Activated T-cell treated with anti-CD3 and anti-CD28 coated beads, Interleukin-2, amount 50 U/mL, for 24 hours (primary cell): ENCODE data around the gene CFAP99.
A peak's percentile ranks its signal among the peaks of the same experiment; 100 is the strongest.

Source experiments
- DNase-seq: peaks from one replicate; pipeline ENCODE4 v3.0.0-alpha.2; 2020
- H3K27ac Mint-ChIP-seq: 2 replicates; pipeline ENCODE4 v1.8.0; 2020; ENCODE audit warnings: mild to moderate bottlenecking, mixed read lengths
- H3K27me3 Mint-ChIP-seq: 2 replicates; pipeline ENCODE4 v1.8.0; 2020; ENCODE audit warnings: mixed read lengths
- H3K36me3 Mint-ChIP-seq: 2 replicates; pipeline ENCODE4 v1.8.0; 2020; ENCODE audit warnings: low read depth, mixed read lengths
- H3K4me1 Mint-ChIP-seq: 2 replicates; pipeline ENCODE4 v1.8.0; 2020; ENCODE audit warnings: low read depth, mixed read lengths
- H3K4me3 Mint-ChIP-seq: 2 replicates; pipeline ENCODE4 v1.8.0; 2020; ENCODE audit warnings: mild to moderate bottlenecking, moderate library complexity, mixed read lengths
- H3K9me3 Mint-ChIP-seq: 2 replicates; pipeline ENCODE4 v1.8.0; 2020; ENCODE audit warnings: mixed read lengths

CFAP99 gene

GRCh38 chr4:2385516-2385915 lies 33.2 kb upstream of the CFAP99 start:
- DNase-seq = no peak
- Mint-ChIP-seq H3K4me1 (peaks cover 15% of the 10 kb centered on the region), H3K27ac (no peak overlapping the region)

GRCh38 chr4:2386717-2387116 lies 32.0 kb upstream of the CFAP99 start:
- Mint-ChIP-seq H3K4me1 (peaks cover 20% of the 10 kb centered on the region), H3K27ac (no peak overlapping the region), H3K9me3 (no peaks in the 10 kb centered on the region), H3K36me3 (no peaks in the 10 kb centered on the region), H3K27me3 (no peaks in the 10 kb centered on the region), H3K4me3 (no peak overlapping the region)
- DNase-seq = no peak

More at GRCh38 chr4:2385516-2385915, 33.2 kb upstream of the CFAP99 start:
- Mint-ChIP-seq H3K27me3 (no peaks in the 10 kb centered on the region), H3K9me3 (peaks cover 3% of the 10 kb centered on the region), H3K4me3 (no peak overlapping the region), H3K36me3 (no peaks in the 10 kb centered on the region)

- no peaks in the 10 kb centered on the region for H3K27me3 Mint-ChIP-seq
- no peak overlapping the region for H3K27ac Mint-ChIP-seq
- no peak overlapping the region for H3K4me3 Mint-ChIP-seq
- peaks cover 20% of the 10 kb centered on the region for H3K4me1 Mint-ChIP-seq
- H3K36me3 Mint-ChIP-seq = no peaks in the 10 kb centered on the region
- DNase-seq = no peak
- H3K9me3 Mint-ChIP-seq = no peaks in the 10 kb centered on the region
These were observed 31.5 kb upstream of the CFAP99 start for GRCh38 chr4:2387218-2387617.

- Mint-ChIP-seq H3K36me3 (no peaks in the 10 kb centered on the region), H3K4me3 (no peak overlapping the region), H3K27ac (no peak overlapping the region), H3K27me3 (no peaks in the 10 kb centered on the region), H3K4me1 (peaks cover 16% of the 10 kb centered on the region), H3K9me3 (no peaks in the 10 kb centered on the region)
- DNase-seq = no peak
These were observed 30.9 kb upstream of the CFAP99 start for GRCh38 chr4:2387829-2388228.

GRCh38 chr4:2388429-2389182 lies 30.1 kb upstream of the CFAP99 start:
- DNase-seq = no peak
- Mint-ChIP-seq H3K9me3 (no peaks in the 10 kb centered on the region), H3K27ac (no peak overlapping the region), H3K4me3 (no peak overlapping the region), H3K36me3 (no peaks in the 10 kb centered on the region), H3K27me3 (no peaks in the 10 kb centered on the region), H3K4me1 (peaks cover 14% of the 10 kb centered on the region)

GRCh38 chr4:2389691-2390090 lies 29.1 kb upstream of the CFAP99 start:
- Mint-ChIP-seq H3K27ac (no peak overlapping the region), H3K36me3 (no peaks in the 10 kb centered on the region), H3K4me3 (no peak overlapping the region), H3K4me1 (peaks cover 23% of the 10 kb centered on the region), H3K27me3 (no peaks in the 10 kb centered on the region), H3K9me3 (no peaks in the 10 kb centered on the region)
- DNase-seq = no peak

GRCh38 chr4:2390146-2390545 lies 28.6 kb upstream of the CFAP99 start:
- Mint-ChIP-seq H3K9me3 (no peaks in the 10 kb centered on the region), H3K36me3 (no peaks in the 10 kb centered on the region), H3K4me3 (no peak overlapping the region), H3K27me3 (no peaks in the 10 kb centered on the region), H3K27ac (no peak overlapping the region), H3K4me1 (peaks cover 27% of the 10 kb centered on the region)
- no peak for DNase-seq

- no peaks in the 10 kb centered on the region for H3K27me3 Mint-ChIP-seq
- H3K27ac Mint-ChIP-seq = no peak overlapping the region
- no peak for DNase-seq
- H3K4me3 Mint-ChIP-seq = no peak overlapping the region
- no peaks in the 10 kb centered on the region for H3K9me3 Mint-ChIP-seq
- H3K4me1 Mint-ChIP-seq = peaks cover 27% of the 10 kb centered on the region
- no peaks in the 10 kb centered on the region for H3K36me3 Mint-ChIP-seq
These were observed 27.9 kb upstream of the CFAP99 start for GRCh38 chr4:2390784-2391421.

GRCh38 chr4:2393353-2394270 lies 25.1 kb upstream of the CFAP99 start:
- H3K4me1 Mint-ChIP-seq = peaks cover 27% of the 10 kb centered on the region
- H3K36me3 Mint-ChIP-seq = no peaks in the 10 kb centered on the region
- peak; percentile 37 for DNase-seq
- H3K4me3 Mint-ChIP-seq = peak overlapping the region; percentile 39
- H3K27me3 Mint-ChIP-seq = no peaks in the 10 kb centered on the region
- no peak overlapping the region for H3K27ac Mint-ChIP-seq
- no peaks in the 10 kb centered on the region for H3K9me3 Mint-ChIP-seq

GRCh38 chr4:2394528-2394927 lies 24.2 kb upstream of the CFAP99 start:
- Mint-ChIP-seq H3K27me3 (no peaks in the 10 kb centered on the region), H3K9me3 (no peaks in the 10 kb centered on the region), H3K27ac (no peak overlapping the region), H3K36me3 (no peaks in the 10 kb centered on the region), H3K4me3 (no peak overlapping the region), H3K4me1 (peaks cover 27% of the 10 kb centered on the region)
- no peak for DNase-seq

GRCh38 chr4:2395038-2395437 lies 23.7 kb upstream of the CFAP99 start:
- H3K27me3 Mint-ChIP-seq = no peaks in the 10 kb centered on the region
- no peaks in the 10 kb centered on the region for H3K9me3 Mint-ChIP-seq
- no peak for DNase-seq
- no peak overlapping the region for H3K27ac Mint-ChIP-seq
- peaks cover 25% of the 10 kb centered on the region for H3K4me1 Mint-ChIP-seq
- no peak overlapping the region for H3K4me3 Mint-ChIP-seq
- H3K36me3 Mint-ChIP-seq = no peaks in the 10 kb centered on the region

- no peak for DNase-seq
- H3K4me1 Mint-ChIP-seq = peaks cover 25% of the 10 kb centered on the region
- H3K9me3 Mint-ChIP-seq = no peaks in the 10 kb centered on the region
- H3K4me3 Mint-ChIP-seq = no peak overlapping the region
- no peak overlapping the region for H3K27ac Mint-ChIP-seq
- H3K27me3 Mint-ChIP-seq = no peaks in the 10 kb centered on the region
- H3K36me3 Mint-ChIP-seq = no peaks in the 10 kb centered on the region
These were observed 23.2 kb upstream of the CFAP99 start for GRCh38 chr4:2395584-2395983.

- H3K9me3 Mint-ChIP-seq = no peaks in the 10 kb centered on the region
- peaks cover 2% of the 10 kb centered on the region for H3K27me3 Mint-ChIP-seq
- no peak overlapping the region for H3K4me3 Mint-ChIP-seq
- H3K36me3 Mint-ChIP-seq = no peaks in the 10 kb centered on the region
- peaks cover 31% of the 10 kb centered on the region for H3K4me1 Mint-ChIP-seq
- no peak for DNase-seq
- no peak overlapping the region for H3K27ac Mint-ChIP-seq
These were observed 21.9 kb upstream of the CFAP99 start for GRCh38 chr4:2396781-2397368.

GRCh38 chr4:2397596-2398379 lies 21.0 kb upstream of the CFAP99 start:
- no peak for DNase-seq
- no peaks in the 10 kb centered on the region for H3K9me3 Mint-ChIP-seq
- no peak overlapping the region for H3K4me3 Mint-ChIP-seq
- no peak overlapping the region for H3K27ac Mint-ChIP-seq
- peaks cover 4% of the 10 kb centered on the region for H3K27me3 Mint-ChIP-seq
- H3K36me3 Mint-ChIP-seq = no peaks in the 10 kb centered on the region
- peaks cover 40% of the 10 kb centered on the region for H3K4me1 Mint-ChIP-seq
